SK-N-MC (cell line): ENCODE data around the gene SHD.
"Not testable (repeated sequence)": the region's sequence is repeated elsewhere in the genome, so short reads cannot be mapped to it uniquely, and the experiment has no call there.

Experiments used
- EZH2 ChIP-seq: fragments of 200-600 bp; sonication (generic); IDR thresholded peaks from one replicate; pipeline ENCODE4 v1.6.1; 2017; ENCODE audit warnings: antibody characterized with exemption
- POLR2AphosphoS5 ChIP-seq: IDR thresholded peaks from 2 replicates; pipeline ENCODE4 v1.6.1; 2012; ENCODE audit warnings: mild to moderate bottlenecking, low read depth, low read length, borderline replicate concordance

GRCh38 chr19:4328991-4329681 lies 50.1 kb downstream of the SHD start:
- not testable (repeated sequence) for TF ChIP-seq POLR2AphosphoS5, EZH2
